RWPE1 (cell line): Measurements from ENCODE around the gene DOK6.

Experiments
- CTCF ChIA-PET: fragments of 350-600 bp; sonication (Branson Sonifier 250); formaldehyde crosslinking; extraction: SDS; loops from one replicate; lab custom pipeline; 2021; lab: Yijun Ruan, JAX
- POLR2A ChIA-PET: fragments of 400-600 bp; formaldehyde crosslinking; extraction: SDS; loops from one replicate; lab custom pipeline; 2020; ENCODE audit warnings: antibody characterized with exemption; ENCODE audit not compliant: low non-redundant PET; lab: Yijun Ruan, JAX
- DNase-seq: peaks from one replicate; pipeline ENCODE4 v3.0.0; 2012; ENCODE audit warnings: low spot score
- H3K27ac ChIP-seq: fragments of 450-650 bp; 2 replicates; pipeline ENCODE4 v1.5.1; 2017
- CTCF ChIP-seq: fragments of 450-650 bp; conservative IDR thresholded peaks from 2 replicates; pipeline ENCODE4 v1.5.1; 2017; ENCODE audit warnings: low read depth, mild to moderate bottlenecking

Gene DOK6

GRCh38 chr18:69367104-69367503 is 33.6 kb upstream of the DOK6 start:
- H3K27ac ChIP-seq, result no peak overlapping the region
- ChIA-PET CTCF (no interaction called here), POLR2A (no interaction called here)
- TF ChIP-seq CTCF, result no peak
- DNase-seq, result no peak

GRCh38 chr18:69371729-69372128 is 29.0 kb upstream of the DOK6 start:
- CTCF ChIA-PET, result no interaction called here
- H3K27ac ChIP-seq, result no peak overlapping the region
- POLR2A ChIA-PET, result no interaction called here
- no peak for TF ChIP-seq CTCF
- DNase-seq, result no peak

GRCh38 chr18:69380324-69380723 is 20.4 kb upstream of the DOK6 start:
- ChIA-PET CTCF (no interaction called here), POLR2A (no interaction called here)
- no peak for TF ChIP-seq CTCF
- no peak for DNase-seq
- H3K27ac ChIP-seq, result no peak overlapping the region

GRCh38 chr18:69383186-69383585 is 17.5 kb upstream of the DOK6 start:
- no peak overlapping the region for H3K27ac ChIP-seq
- TF ChIP-seq CTCF, result no peak
- DNase-seq, result no peak
- ChIA-PET CTCF (no interaction called here), POLR2A (no interaction called here)

- no peak overlapping the region for H3K27ac ChIP-seq
- ChIA-PET CTCF (no interaction called here), POLR2A (no interaction called here)
- no peak for TF ChIP-seq CTCF
- no peak for DNase-seq
Observed at GRCh38 chr18:69387186-69387585, 13.5 kb upstream of the DOK6 start.

- POLR2A ChIA-PET, result no interaction called here
- H3K27ac ChIP-seq, result no peak overlapping the region
- no peak for DNase-seq
- CTCF ChIA-PET, result no interaction called here
- no peak for TF ChIP-seq CTCF
Observed at GRCh38 chr18:69388222-69388621, 12.5 kb upstream of the DOK6 start.

- POLR2A ChIA-PET, result no interaction called here
- no peak overlapping the region for H3K27ac ChIP-seq
- no peak for DNase-seq
- TF ChIP-seq CTCF, result no peak
- CTCF ChIA-PET, result interaction anchor here (0.7 kb wide), 1 partner anchor 14 kb away, joined by 4 read pairs; no protein-coding TSS in a partner anchor
Observed at GRCh38 chr18:69397096-69397495, 3.6 kb upstream of the DOK6 start.
